GM12878 (cell line): Measurements from ENCODE around the gene LMO7. TPM values are rescaled to one million over a fixed set of nuclear protein-coding genes. Genes with fewer than 3 reads are reported as not detected.
"Not testable (repeated sequence)": the region's sequence is repeated elsewhere in the genome, so short reads cannot be mapped to it uniquely, and the experiment has no call there.

Experiments used
- ATAC-seq: fragments of 200-7000 bp; cut with Tn5 transposase; 3 replicates; pipeline ENCODE4 v1.9.1; 2020; ENCODE audit warnings: mild to moderate bottlenecking, moderate library complexity
- BruUV-seq: library from RNA; stranded (reverse); fragments of 400-500 nt; replicated peaks from 2 replicates; lab custom pipeline; 2021; lab: Mats Ljungman, UMichigan
- CTCF ChIA-PET: fragments of 300-600 bp; sonication (Branson Sonifier 250); formaldehyde crosslinking; extraction: SDS; loops from one replicate; lab custom pipeline; 2021; ENCODE audit warnings: inconsistent platforms; lab: Yijun Ruan, JAX
- POLR2A ChIA-PET: fragments of 350-600 bp; formaldehyde crosslinking; extraction: SDS; loops from one replicate; lab custom pipeline; 2021; ENCODE audit warnings: inconsistent platforms; lab: Charles Lee
- RAD21 ChIA-PET: fragments of 300-600 bp; sonication (Branson Sonifier 250); formaldehyde crosslinking; loops from one replicate; lab custom pipeline; 2023; ENCODE audit warnings: antibody characterized with exemption; ENCODE audit not compliant: unreplicated experiment; lab: Charles Lee
- SMC1A ChIA-PET: fragments of 300-600 bp; sonication (Branson Sonifier 250); formaldehyde crosslinking; loops from one replicate; lab custom pipeline; 2023; ENCODE audit not compliant: unreplicated experiment, uncharacterized antibody; lab: Charles Lee
- DNase-seq: peaks from one replicate; pipeline ENCODE4 v3.0.0-alpha.2; 2011; ENCODE audit warnings: low read depth, low spot score
- FAIRE-seq: peaks from 3 replicates; lab custom pipeline; 2011; peaks lifted over from hg19 to GRCh38; lab: Jason Lieb, UNC
- H2AFZ ChIP-seq: 2 replicates; pipeline ENCODE4 v1.6.0; 2011; ENCODE audit warnings: low read depth, low read length, control low read depth; ENCODE audit not compliant: control insufficient read depth
- H3K27ac ChIP-seq: 2 replicates; pipeline ENCODE4 v1.5.1; 2011; ENCODE audit warnings: control low read depth; ENCODE audit not compliant: control insufficient read depth, insufficient read depth
- H3K27me3 ChIP-seq, 2 experiments: replicated peaks in 1 of 2; 2 replicates each; pipeline versions ENCODE4 v1.6.0 to v1.6.1; 2011; ENCODE audit warnings: low read length in 1 of 2; ENCODE audit not compliant: control insufficient read depth in 2 of 2, insufficient read depth in 2 of 2
- H3K36me3 ChIP-seq, 2 experiments: 2 replicates each; pipeline ENCODE4 v1.5.1; 2011; ENCODE audit warnings: low read length in 1 of 2; ENCODE audit not compliant: control insufficient read depth in 2 of 2, insufficient read depth in 2 of 2
- H3K4me1 ChIP-seq: 2 replicates; pipeline ENCODE4 v1.6.1; 2011; ENCODE audit warnings: mild to moderate bottlenecking, low read length, moderate library complexity, mixed read lengths; ENCODE audit not compliant: control insufficient read depth, insufficient read depth
- H3K4me2 ChIP-seq: 2 replicates; pipeline ENCODE4 v1.6.0; 2011; ENCODE audit warnings: control low read depth; ENCODE audit not compliant: control insufficient read depth, insufficient read depth
- H3K4me3 ChIP-seq: fragments of 200-600 bp; sonication (generic); 2 replicates; pipeline ENCODE4 v1.5.1; 2016
- H3K79me2 ChIP-seq: 2 replicates; pipeline ENCODE4 v1.6.0; 2011; ENCODE audit warnings: low read length; ENCODE audit not compliant: control insufficient read depth, insufficient read depth
- H3K9ac ChIP-seq: 2 replicates; pipeline ENCODE4 v1.8.0; 2011; ENCODE audit warnings: low read length, control low read depth, mixed read lengths; ENCODE audit not compliant: control insufficient read depth, insufficient read depth
- H3K9me3 ChIP-seq: replicated peaks from 3 replicates; pipeline ENCODE4 v1.5.1; 2011; ENCODE audit warnings: mild to moderate bottlenecking, low read length; ENCODE audit not compliant: control insufficient read depth, insufficient read depth
- H4K20me1 ChIP-seq: 2 replicates; pipeline ENCODE4 v1.6.0; 2011; ENCODE audit not compliant: control insufficient read depth, insufficient read depth
- GATAD2B ChIP-seq: fragments of 450-650 bp; conservative IDR thresholded peaks from 2 replicates; pipeline ENCODE4 v1.6.1; 2017; ENCODE audit warnings: low read depth, mild to moderate bottlenecking, moderate library complexity
- JUND ChIP-seq: IDR thresholded peaks from 2 replicates; pipeline ENCODE4 v1.6.1; 2012; ENCODE audit warnings: low read depth, mild to moderate bottlenecking, low read length, improper control_type of control experiment, moderate library complexity
- MXI1 ChIP-seq: fragments of 150-350 bp; IDR thresholded peaks from 2 replicates; pipeline ENCODE4 v1.6.1; 2011; ENCODE audit warnings: low read depth, mild to moderate bottlenecking, inconsistent platforms, low read length, improper control_type of control experiment
- POLR2A ChIP-seq: IDR thresholded peaks from 2 replicates; pipeline ENCODE4 v1.6.1; 2011; ENCODE audit warnings: low read depth, mild to moderate bottlenecking, low read length
- SMAD5 ChIP-seq: IDR thresholded peaks from 2 replicates; pipeline ENCODE4 v1.6.1; 2016; ENCODE audit warnings: antibody characterized with exemption, low read depth
- SMC3 ChIP-seq: IDR thresholded peaks from 2 replicates; pipeline ENCODE4 v1.6.1; 2011; ENCODE audit warnings: low read length, improper control_type of control experiment, borderline replicate concordance
- TBL1XR1 ChIP-seq: IDR thresholded peaks from 2 replicates; pipeline ENCODE4 v1.6.1; 2012; ENCODE audit warnings: low read depth, low read length, improper control_type of control experiment
- WGBS: methylation state at CpG from one replicate; pipeline ENCODE4 v1.1.6; 2016; ENCODE audit warnings: low lambda C conversion rate; ENCODE audit not compliant: insufficient replicate concordance, insufficient coverage; ENCODE audit errors: missing lambda C conversion rate; 5-methylcytosine and 5-hydroxymethylcytosine counted together
- in situ Hi-C: fragments of 300-500 bp; cut with MboI; formaldehyde crosslinking; loops from 9 replicates; pipeline ENCODE4 v1.14.3; 2018; ENCODE audit warnings: mixed read lengths
- intact Hi-C: fragments of 100-400 bp; cut with micrococcal nuclease; formaldehyde crosslinking; loops from one replicate; pipeline ENCODE4 v1.14.2; 2022; ENCODE audit not compliant: unreplicated experiment
- polyA plus RNA-seq, 11 experiments: library from polyadenylated mRNA; depleted of rRNA in 4 of 11; unstranded in 6 of 11; stranded (reverse) in 5 of 11; fragments of >200 nt; fragmentation: Nextera tagmentation in 4 of 11; fragmentation: Illumina TruSeq in 1 of 11; extraction: Ambion mirVana in 4 of 11; extraction: Trizol in 1 of 11; gene quantifications; 1 replicate in 1 of 11; 2 replicates in 10 of 11; pipeline versions ENCODE4 v1.2.1 to v1.2.3, GENCODE V29; 2011 to 2016; ENCODE audit warnings: inconsistent platforms in 2 of 11, missing spikeins in 2 of 11, low read depth in 1 of 11
- total RNA-seq, 4 experiments: library from RNA; depleted of rRNA in 3 of 4; stranded (reverse); fragments of >200 nt in 3 of 4; fragmentation: Illumina TruSeq in 1 of 4; extraction: Trizol in 1 of 4; gene quantifications; 2 replicates each; pipeline versions ENCODE4 v1.2.1 to v1.2.3, GENCODE V29; 2013 to 2021
- TF ChIP-seq, protein P1 (sequence below): fragments of 450-650 bp; IDR thresholded peaks from 2 replicates; pipeline ENCODE4 v1.6.1; 2017; ENCODE audit warnings: antibody characterized with exemption, mild to moderate bottlenecking, moderate library complexity
- TF ChIP-seq, protein P2 (sequence below): fragments of 150-350 bp; IDR thresholded peaks from 2 replicates; pipeline ENCODE4 v1.6.1; 2014; ENCODE audit warnings: mild to moderate bottlenecking, low read depth, low read length
- TF ChIP-seq, protein P3 (sequence below): IDR thresholded peaks from 2 replicates; pipeline ENCODE4 v1.6.1; 2012; ENCODE audit warnings: low read length, inconsistent platforms

LMO7 gene
- total and polyA plus RNA-seq, 10 of the 15 experiments (the other 5 are each of a cell fraction or from before 2014, with no cell fraction given), result 8.5 to 67.8 (median 36.8) TPM

DNA sequence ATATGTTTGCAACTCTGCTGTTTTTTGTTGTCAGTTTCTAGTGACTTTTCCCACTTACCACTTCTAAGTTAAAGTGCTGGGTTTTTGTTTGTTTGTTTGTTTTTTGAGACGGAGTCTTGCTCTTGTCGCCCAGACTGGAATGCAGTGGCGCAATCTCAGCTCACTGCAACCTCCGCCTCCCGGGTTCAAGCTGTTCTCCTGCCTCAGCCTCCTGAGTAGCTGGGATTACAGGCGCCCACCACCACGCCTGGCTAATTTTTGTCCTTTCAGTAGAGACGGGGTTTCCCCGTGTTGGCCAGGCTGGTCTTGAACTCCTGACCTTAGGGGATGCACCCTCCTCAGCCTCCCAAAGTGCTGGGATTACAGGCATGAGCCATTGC, 157.0 kb downstream of the LMO7 start:
- intact Hi-C loops, H3K4me2 ChIP-seq, in situ Hi-C loops, H3K9me3 ChIP-seq, H3K79me2 ChIP-seq, H2AFZ ChIP-seq, H4K20me1 ChIP-seq, H3K4me1 ChIP-seq, H3K36me3 ChIP-seq, ATAC-seq, POLR2A ChIA-PET, FAIRE-seq, DNase-seq, H3K27me3 ChIP-seq, H3K4me3 ChIP-seq, H3K9ac ChIP-seq, BruUV-seq, H3K27ac ChIP-seq: not testable (repeated sequence)
- ChIA-PET SMC1A (interaction anchor here (2.1 to 7.2 kb wide), 2 partner anchors 31 to 96 kb away, joined by 5 to 50 read pairs; no protein-coding TSS in a partner anchor), RAD21 (interaction anchor here (1.3 to 1.7 kb wide), 2 partner anchors 31 to 33 kb away, joined by 4 to 5 read pairs; no protein-coding TSS in a partner anchor), CTCF (interaction anchor here (3.2 kb wide), 1 partner anchor 97 kb away, joined by 16 read pairs; no protein-coding TSS in a partner anchor)
- 94% methylated on average over 9 of the region's 9 CpGs for WGBS

DNA sequence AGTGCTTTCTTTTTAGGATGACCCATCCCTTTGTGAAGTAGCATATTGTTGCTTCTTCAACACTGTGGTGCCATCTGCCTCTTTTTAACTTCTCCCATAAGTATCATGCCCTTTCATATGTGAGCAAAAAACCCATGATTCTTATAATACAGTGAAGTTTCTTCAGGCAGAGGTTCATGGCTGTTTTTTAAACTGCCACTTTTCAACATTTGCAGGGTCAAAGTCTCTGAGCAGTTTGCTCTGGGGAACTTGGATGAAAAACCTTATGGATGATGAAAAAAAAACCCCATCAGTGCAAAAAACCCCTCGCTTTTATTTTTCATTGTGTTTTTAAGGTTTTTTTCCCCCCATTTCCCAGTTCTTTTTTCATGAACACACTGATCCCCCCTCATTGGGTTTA, 158.5 kb downstream of the LMO7 start:
- intact Hi-C loops, result loop anchor here (5.0 kb wide), 1 partner anchor 97 kb away; no protein-coding TSS in a partner anchor
- TF ChIP-seq, protein P1, sequence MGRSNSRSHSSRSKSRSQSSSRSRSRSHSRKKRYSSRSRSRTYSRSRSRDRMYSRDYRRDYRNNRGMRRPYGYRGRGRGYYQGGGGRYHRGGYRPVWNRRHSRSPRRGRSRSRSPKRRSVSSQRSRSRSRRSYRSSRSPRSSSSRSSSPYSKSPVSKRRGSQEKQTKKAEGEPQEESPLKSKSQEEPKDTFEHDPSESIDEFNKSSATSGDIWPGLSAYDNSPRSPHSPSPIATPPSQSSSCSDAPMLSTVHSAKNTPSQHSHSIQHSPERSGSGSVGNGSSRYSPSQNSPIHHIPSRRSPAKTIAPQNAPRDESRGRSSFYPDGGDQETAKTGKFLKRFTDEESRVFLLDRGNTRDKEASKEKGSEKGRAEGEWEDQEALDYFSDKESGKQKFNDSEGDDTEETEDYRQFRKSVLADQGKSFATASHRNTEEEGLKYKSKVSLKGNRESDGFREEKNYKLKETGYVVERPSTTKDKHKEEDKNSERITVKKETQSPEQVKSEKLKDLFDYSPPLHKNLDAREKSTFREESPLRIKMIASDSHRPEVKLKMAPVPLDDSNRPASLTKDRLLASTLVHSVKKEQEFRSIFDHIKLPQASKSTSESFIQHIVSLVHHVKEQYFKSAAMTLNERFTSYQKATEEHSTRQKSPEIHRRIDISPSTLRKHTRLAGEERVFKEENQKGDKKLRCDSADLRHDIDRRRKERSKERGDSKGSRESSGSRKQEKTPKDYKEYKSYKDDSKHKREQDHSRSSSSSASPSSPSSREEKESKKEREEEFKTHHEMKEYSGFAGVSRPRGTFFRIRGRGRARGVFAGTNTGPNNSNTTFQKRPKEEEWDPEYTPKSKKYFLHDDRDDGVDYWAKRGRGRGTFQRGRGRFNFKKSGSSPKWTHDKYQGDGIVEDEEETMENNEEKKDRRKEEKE, result no peak
- no peak for TF ChIP-seq SMC3
- no peak for TF ChIP-seq JUND
- TF ChIP-seq SMAD5, result no peak
- no peak for TF ChIP-seq TBL1XR1
- no peak for TF ChIP-seq GATAD2B
- TF ChIP-seq, protein P2, sequence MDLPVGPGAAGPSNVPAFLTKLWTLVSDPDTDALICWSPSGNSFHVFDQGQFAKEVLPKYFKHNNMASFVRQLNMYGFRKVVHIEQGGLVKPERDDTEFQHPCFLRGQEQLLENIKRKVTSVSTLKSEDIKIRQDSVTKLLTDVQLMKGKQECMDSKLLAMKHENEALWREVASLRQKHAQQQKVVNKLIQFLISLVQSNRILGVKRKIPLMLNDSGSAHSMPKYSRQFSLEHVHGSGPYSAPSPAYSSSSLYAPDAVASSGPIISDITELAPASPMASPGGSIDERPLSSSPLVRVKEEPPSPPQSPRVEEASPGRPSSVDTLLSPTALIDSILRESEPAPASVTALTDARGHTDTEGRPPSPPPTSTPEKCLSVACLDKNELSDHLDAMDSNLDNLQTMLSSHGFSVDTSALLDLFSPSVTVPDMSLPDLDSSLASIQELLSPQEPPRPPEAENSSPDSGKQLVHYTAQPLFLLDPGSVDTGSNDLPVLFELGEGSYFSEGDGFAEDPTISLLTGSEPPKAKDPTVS, result no peak
- no peak for TF ChIP-seq MXI1
- TF ChIP-seq POLR2A, result no peak
- TF ChIP-seq, protein P3, sequence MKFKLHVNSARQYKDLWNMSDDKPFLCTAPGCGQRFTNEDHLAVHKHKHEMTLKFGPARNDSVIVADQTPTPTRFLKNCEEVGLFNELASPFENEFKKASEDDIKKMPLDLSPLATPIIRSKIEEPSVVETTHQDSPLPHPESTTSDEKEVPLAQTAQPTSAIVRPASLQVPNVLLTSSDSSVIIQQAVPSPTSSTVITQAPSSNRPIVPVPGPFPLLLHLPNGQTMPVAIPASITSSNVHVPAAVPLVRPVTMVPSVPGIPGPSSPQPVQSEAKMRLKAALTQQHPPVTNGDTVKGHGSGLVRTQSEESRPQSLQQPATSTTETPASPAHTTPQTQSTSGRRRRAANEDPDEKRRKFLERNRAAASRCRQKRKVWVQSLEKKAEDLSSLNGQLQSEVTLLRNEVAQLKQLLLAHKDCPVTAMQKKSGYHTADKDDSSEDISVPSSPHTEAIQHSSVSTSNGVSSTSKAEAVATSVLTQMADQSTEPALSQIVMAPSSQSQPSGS, result no peak

More for the DNA sequence above, 158.5 kb downstream of the LMO7 start:
- no peaks in the 10 kb centered on the region for H3K27me3 ChIP-seq
- no peak overlapping the region for H3K4me3 ChIP-seq
- RAD21 ChIA-PET, result interaction anchor here (1.1 to 2.7 kb wide), 4 partner anchors 31 to 99 kb away, joined by 4 to 12 read pairs (median 7); no protein-coding TSS in a partner anchor
- H3K4me1 ChIP-seq, result no peaks in the 10 kb centered on the region
- no peak overlapping the region for H3K4me2 ChIP-seq
- H3K36me3 ChIP-seq, result no peaks in the 10 kb centered on the region
- H2AFZ ChIP-seq, result no peak overlapping the region
- H3K27ac ChIP-seq, result no peak overlapping the region
- H3K79me2 ChIP-seq, result no peaks in the 10 kb centered on the region; the same call in 1 of the 2 replicates
- POLR2A ChIA-PET, result no interaction called here
- in situ Hi-C loops, result no loop called here
- no peak for DNase-seq
- FAIRE-seq, result no peak
- no peak for ATAC-seq
- SMC1A ChIA-PET, result interaction anchor here (1.5 to 7.2 kb wide), 4 partner anchors 11 to 33 kb away, joined by 5 to 50 read pairs (median 8); no protein-coding TSS in a partner anchor
- H3K9me3 ChIP-seq, result no peaks in the 10 kb centered on the region
- no TSS peak for BruUV-seq
- 100% methylated on average over 1 of the region's 1 CpG for WGBS
- no peaks in the 10 kb centered on the region for H4K20me1 ChIP-seq
- H3K9ac ChIP-seq, result no peak overlapping the region
- CTCF ChIA-PET, result interaction anchor here (3.2 kb wide), 1 partner anchor 99 kb away, joined by 16 read pairs; no protein-coding TSS in a partner anchor
